Uterus (tissue), 4 donors: Measurements from ENCODE around the gene EPM2A. TPM values are rescaled to one million over a fixed set of nuclear protein-coding genes. Genes with fewer than 3 reads are reported as not detected.

Source experiments
- DNase-seq, 2 donors: peaks; one replicate each; pipeline ENCODE4 v3.0.0-alpha.2; 2019 to 2020
- H3K27ac ChIP-seq, 2 donors: fragments of 200-600 bp; sonication (generic); 1 replicate in 1 of 2; 2 replicates in 1 of 2; pipeline ENCODE4 v1.5.1; 2016 to 2018
- H3K27me3 ChIP-seq, 2 donors: fragments of 200-600 bp; sonication (generic); one replicate each; pipeline ENCODE4 v1.5.1; 2018 to 2019; ENCODE audit warnings: control low read depth in 1 of 2
- H3K36me3 ChIP-seq, 2 donors: fragments of 200-600 bp; sonication (generic); one replicate each; pipeline ENCODE4 v1.5.1; 2019; ENCODE audit warnings: control low read depth in 1 of 2
- H3K4me1 ChIP-seq, 2 donors: fragments of 200-600 bp; sonication (generic); one replicate each; pipeline ENCODE4 v1.5.1; 2018 to 2019; ENCODE audit warnings: control low read depth in 1 of 2
- H3K4me3 ChIP-seq, 2 donors: fragments of 200-600 bp; sonication (generic); 1 replicate in 1 of 2; 2 replicates in 1 of 2; pipeline ENCODE4 v1.5.1; 2018 to 2019; ENCODE audit warnings: mild to moderate bottlenecking in 1 of 2
- H3K9me3 ChIP-seq, 2 donors: fragments of 200-600 bp; sonication (generic); one replicate each; pipeline ENCODE4 v1.5.1; 2019; ENCODE audit warnings: control low read depth in 1 of 2
- POLR2A ChIP-seq, 2 donors: fragments of 450-650 bp; IDR thresholded peaks; one replicate each; pipeline ENCODE4 v1.6.1; 2016; ENCODE audit warnings: antibody characterized with exemption in 2 of 2, mild to moderate bottlenecking in 1 of 2, moderate library complexity in 1 of 2
- intact Hi-C: fragments of 100-400 bp; cut with DNase I; formaldehyde crosslinking; loops from one replicate; pipeline ENCODE4 v1.15.1; 2023; ENCODE audit warnings: low total_unique reads
- total RNA-seq, 4 donors: library from RNA; depleted of rRNA in 3 of 4; stranded (reverse); fragments of >200 nt in 3 of 4; gene quantifications; one replicate each; pipeline versions ENCODE4 v1.1.0 to v1.2.4, GENCODE V29; 2014 to 2023
- TF ChIP-seq, protein P1 (sequence below), 4 experiments: fragments of 200-600 bp in 2 of 4; fragments of 450-650 bp in 2 of 4; sonication (generic) in 2 of 4; IDR thresholded peaks; one replicate each; pipeline ENCODE4 v1.5.1; 2016 to 2019; ENCODE audit warnings: antibody characterized with exemption in 4 of 4, mild to moderate bottlenecking in 2 of 4, moderate library complexity in 1 of 4
- donor health status: DM: yes; HTN: yes; CAD: no.

Gene EPM2A
- total RNA-seq, 4 donors from 2014 or later, result 15.4 to 21.8 (median 18.7) TPM

DNA sequence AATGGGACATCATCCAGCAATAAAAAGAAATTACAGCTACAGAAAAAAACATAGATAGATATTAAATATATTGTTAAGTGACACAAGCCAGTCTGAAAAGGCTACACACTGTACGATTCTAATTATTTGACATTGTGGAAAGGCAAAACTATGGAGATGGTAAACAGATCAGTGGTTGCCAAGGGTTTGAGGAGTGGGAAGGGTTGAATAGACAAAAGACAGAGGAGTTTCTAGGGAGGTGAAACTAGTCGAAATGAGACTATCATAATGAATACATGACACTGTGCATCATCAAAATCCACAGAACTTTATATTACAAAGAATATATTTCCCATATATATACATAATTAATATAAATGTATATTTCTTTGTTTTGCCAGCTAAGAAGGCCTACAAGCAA is 9.8 kb downstream of the EPM2A start:
- TF ChIP-seq, protein P1, sequence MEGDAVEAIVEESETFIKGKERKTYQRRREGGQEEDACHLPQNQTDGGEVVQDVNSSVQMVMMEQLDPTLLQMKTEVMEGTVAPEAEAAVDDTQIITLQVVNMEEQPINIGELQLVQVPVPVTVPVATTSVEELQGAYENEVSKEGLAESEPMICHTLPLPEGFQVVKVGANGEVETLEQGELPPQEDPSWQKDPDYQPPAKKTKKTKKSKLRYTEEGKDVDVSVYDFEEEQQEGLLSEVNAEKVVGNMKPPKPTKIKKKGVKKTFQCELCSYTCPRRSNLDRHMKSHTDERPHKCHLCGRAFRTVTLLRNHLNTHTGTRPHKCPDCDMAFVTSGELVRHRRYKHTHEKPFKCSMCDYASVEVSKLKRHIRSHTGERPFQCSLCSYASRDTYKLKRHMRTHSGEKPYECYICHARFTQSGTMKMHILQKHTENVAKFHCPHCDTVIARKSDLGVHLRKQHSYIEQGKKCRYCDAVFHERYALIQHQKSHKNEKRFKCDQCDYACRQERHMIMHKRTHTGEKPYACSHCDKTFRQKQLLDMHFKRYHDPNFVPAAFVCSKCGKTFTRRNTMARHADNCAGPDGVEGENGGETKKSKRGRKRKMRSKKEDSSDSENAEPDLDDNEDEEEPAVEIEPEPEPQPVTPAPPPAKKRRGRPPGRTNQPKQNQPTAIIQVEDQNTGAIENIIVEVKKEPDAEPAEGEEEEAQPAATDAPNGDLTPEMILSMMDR (IDR thresholded peaks at IDR 0.05), result no peak
- TF ChIP-seq POLR2A (IDR thresholded peaks at IDR 0.05), result no peak
- DNase-seq, result no peak
- Histone ChIP-seq H3K9me3 (peaks cover 0 to 3% of the 10 kb centered on the region in 2 donors), H3K27ac (no peak overlapping the region), H3K4me3 (no peak overlapping the region), H3K4me1 (no peaks in the 10 kb centered on the region), H3K27me3 (no peaks in the 10 kb centered on the region), H3K36me3 (no peaks in the 10 kb centered on the region)
- intact Hi-C loops, result no loop called here

DNA sequence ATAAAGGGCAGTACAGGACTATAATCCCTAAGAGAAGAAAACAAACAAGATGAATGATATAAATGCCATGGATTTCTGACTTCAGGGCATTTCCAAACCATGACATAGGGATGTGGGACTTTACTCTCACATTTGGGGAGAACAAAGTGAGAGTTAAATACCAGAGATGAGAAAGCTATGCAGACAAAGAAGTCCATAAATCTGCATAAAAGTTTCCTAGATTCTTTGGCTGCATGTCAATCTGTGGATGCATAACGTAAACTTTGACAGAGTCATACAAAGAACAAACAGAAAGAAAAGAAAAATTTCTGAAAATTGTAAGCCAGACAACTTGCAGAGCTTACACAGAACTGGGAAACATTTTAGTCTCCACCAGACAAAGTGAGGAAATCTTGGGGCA is 11.7 kb downstream of the EPM2A start:
- TF ChIP-seq, protein P1 (IDR thresholded peaks at IDR 0.05), result no peak
- no peak for TF ChIP-seq POLR2A (IDR thresholded peaks at IDR 0.05)

GRCh38 chr6:145722190-145722589 is 13.1 kb downstream of the EPM2A start:
- H3K36me3 ChIP-seq, result no peaks in the 10 kb centered on the region
- no peaks in the 10 kb centered on the region for H3K27me3 ChIP-seq
- H3K4me1 ChIP-seq, result no peaks in the 10 kb centered on the region
- DNase-seq, result no peak
- TF ChIP-seq POLR2A (IDR thresholded peaks at IDR 0.05), result no peak
- TF ChIP-seq, protein P1 (IDR thresholded peaks at IDR 0.05), result no peak
- H3K27ac ChIP-seq, result no peak overlapping the region
- peaks cover 0 to 3% of the 10 kb centered on the region in 2 donors for H3K9me3 ChIP-seq
- intact Hi-C loops, result no loop called here
- no peak overlapping the region for H3K4me3 ChIP-seq

More for the DNA sequence above, 11.7 kb downstream of the EPM2A start:
- Histone ChIP-seq H3K4me3 (no peak overlapping the region), H3K27me3 (no peaks in the 10 kb centered on the region), H3K27ac (no peak overlapping the region), H3K9me3 (peaks cover 0 to 3% of the 10 kb centered on the region in 2 donors), H3K4me1 (no peaks in the 10 kb centered on the region), H3K36me3 (no peaks in the 10 kb centered on the region)
- DNase-seq, result no peak
- intact Hi-C loops, result no loop called here

GRCh38 chr6:145721144-145721543 is 14.2 kb downstream of the EPM2A start:
- intact Hi-C loops, result no loop called here
- H3K27me3 ChIP-seq, result no peaks in the 10 kb centered on the region
- no peaks in the 10 kb centered on the region for H3K4me1 ChIP-seq

DNA sequence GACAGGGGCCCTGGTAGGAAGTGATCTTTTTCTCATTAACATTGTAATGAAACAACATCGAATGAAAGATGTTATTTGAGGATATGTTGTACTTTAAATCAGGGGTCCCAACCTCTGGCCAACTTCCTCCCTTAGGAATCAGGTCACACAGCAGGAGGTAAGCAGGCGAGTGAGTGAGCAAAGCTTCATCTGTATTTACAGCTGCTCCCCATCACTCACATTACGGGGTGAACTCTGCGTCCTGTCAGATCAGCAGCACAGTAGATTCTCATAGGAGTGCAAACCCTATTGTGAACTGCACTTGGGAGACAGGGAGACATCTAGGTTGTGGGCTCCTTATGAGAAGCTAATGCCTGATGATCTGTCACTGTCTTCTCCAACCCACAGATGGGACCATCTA is 19.9 kb downstream of the EPM2A start:
- TF ChIP-seq POLR2A (IDR thresholded peaks at IDR 0.05), result no peak
- TF ChIP-seq, protein P1 (IDR thresholded peaks at IDR 0.05), result no peak

More at GRCh38 chr6:145721144-145721543, 14.2 kb downstream of the EPM2A start:
- H3K4me3 ChIP-seq, result no peak overlapping the region
- H3K36me3 ChIP-seq, result no peaks in the 10 kb centered on the region
- no peak overlapping the region for H3K27ac ChIP-seq
- peaks cover 0 to 3% of the 10 kb centered on the region in 2 donors for H3K9me3 ChIP-seq
- TF ChIP-seq, protein P1 (IDR thresholded peaks at IDR 0.05), result no peak
- TF ChIP-seq POLR2A (IDR thresholded peaks at IDR 0.05), result no peak
- no peak for DNase-seq

More for the DNA sequence above, 19.9 kb downstream of the EPM2A start:
- H3K4me3 ChIP-seq, result no peak overlapping the region
- no peak for DNase-seq
- no peaks in the 10 kb centered on the region for H3K36me3 ChIP-seq
- intact Hi-C loops, result no loop called here
- H3K9me3 ChIP-seq, result no peaks in the 10 kb centered on the region
- no peaks in the 10 kb centered on the region for H3K4me1 ChIP-seq
- H3K27me3 ChIP-seq, result no peaks in the 10 kb centered on the region
- H3K27ac ChIP-seq, result no peak overlapping the region
